MCF 10A (cell line): ENCODE results near the gene PEX7. TPM values are rescaled to one million over a fixed set of nuclear protein-coding genes. Genes with fewer than 3 reads are reported as not detected.

Experiments
- BruUV-seq: library from RNA; stranded (reverse); fragments of 400-500 nt; replicated peaks from 2 replicates; lab custom pipeline; 2021; lab: Mats Ljungman, UMichigan
- CTCF ChIA-PET: fragments of 300-600 bp; sonication (Branson Sonifier 250); formaldehyde crosslinking; extraction: SDS; loops from one replicate; lab custom pipeline; 2021; ENCODE audit warnings: antibody characterized with exemption, inconsistent platforms; lab: Yijun Ruan, JAX
- POLR2A ChIA-PET: fragments of 300-600, 350-650 bp; sonication (Branson Sonifier 250); formaldehyde crosslinking; extraction: SDS; loops from one replicate; lab custom pipeline; 2020; ENCODE audit warnings: antibody characterized with exemption, inconsistent platforms; lab: Yijun Ruan, JAX
- DNase-seq: peaks from one replicate; pipeline ENCODE4 v3.0.0-alpha.2; 2018; ENCODE audit not compliant: unreplicated experiment
- H3K27ac Mint-ChIP-seq: one replicate; pipeline ENCODE4 v1.8.0; 2022; ENCODE audit warnings: mild to moderate bottlenecking, low read depth, mixed read lengths; ENCODE audit not compliant: unreplicated experiment
- H3K27me3 Mint-ChIP-seq: one replicate; pipeline ENCODE4 v1.8.0; 2022; ENCODE audit warnings: mixed read lengths; ENCODE audit not compliant: insufficient read depth, unreplicated experiment
- H3K36me3 Mint-ChIP-seq: one replicate; pipeline ENCODE4 v1.8.0; 2022; ENCODE audit warnings: mild to moderate bottlenecking, moderate library complexity, mixed read lengths; ENCODE audit not compliant: insufficient read depth, unreplicated experiment
- H3K4me1 Mint-ChIP-seq: one replicate; pipeline ENCODE4 v1.8.0; 2022; ENCODE audit warnings: mixed read lengths; ENCODE audit not compliant: insufficient read depth, unreplicated experiment
- H3K4me3 Mint-ChIP-seq: one replicate; pipeline ENCODE4 v1.8.0; 2022; ENCODE audit warnings: mild to moderate bottlenecking, moderate library complexity, mixed read lengths; ENCODE audit not compliant: unreplicated experiment
- H3K9me3 Mint-ChIP-seq: one replicate; pipeline ENCODE4 v1.8.0; 2022; ENCODE audit warnings: mixed read lengths; ENCODE audit not compliant: unreplicated experiment
- CTCF ChIP-seq: fragments of 200-600 bp; IDR thresholded peaks from one replicate; pipeline ENCODE4 v1.8.0; 2022; ENCODE audit warnings: antibody characterized with exemption, mild to moderate bottlenecking; ENCODE audit not compliant: unreplicated experiment
- intact Hi-C: fragments of 100-400 bp; cut with micrococcal nuclease; formaldehyde crosslinking; loops from 2 replicates; pipeline ENCODE4 v1.14.1; 2022
- total RNA-seq: library from RNA; stranded (reverse); gene quantifications from 2 replicates; pipeline ENCODE4 v1.2.3, GENCODE V29; 2022

PEX7 gene
- total RNA-seq, 1 experiment from 2014 or later = 6.0 TPM

GRCh38 chr6:136783495-136784270 lies 38.7 kb upstream of the PEX7 start:
- Mint-ChIP-seq H3K9me3 (no peaks in the 10 kb centered on the region), H3K4me1 (peaks cover 28% of the 10 kb centered on the region), H3K4me3 (no peak overlapping the region), H3K27me3 (no peaks in the 10 kb centered on the region), H3K36me3 (peaks cover 6% of the 10 kb centered on the region), H3K27ac (peak overlapping the region; percentile 81)
- BruUV-seq = no TSS peak
- ChIA-PET POLR2A (interaction anchor here (7.8 kb wide), 1 partner anchor 9 kb away, joined by 60 read pairs; no protein-coding TSS in a partner anchor), CTCF (interaction anchor here (0.6 to 1.2 kb wide), 3 partner anchors 9 to 1429 kb away, joined by 3 to 6 read pairs (median 3); partner anchors contain the start of gene MAP3K5)
- TF ChIP-seq CTCF = no peak
- intact Hi-C loops = no loop called here
- no peak for DNase-seq

- ChIA-PET POLR2A (interaction anchor here (7.8 kb wide), 1 partner anchor 9 kb away, joined by 60 read pairs; no protein-coding TSS in a partner anchor), CTCF (interaction anchor here (0.6 to 1.2 kb wide), 3 partner anchors 8 to 1429 kb away, joined by 3 to 6 read pairs (median 3); partner anchors contain the start of gene MAP3K5)
- no peaks in the 10 kb centered on the region for H3K27me3 Mint-ChIP-seq
- no TSS peak for BruUV-seq
- TF ChIP-seq CTCF = no peak
- peaks cover 6% of the 10 kb centered on the region for H3K36me3 Mint-ChIP-seq
- peaks cover 28% of the 10 kb centered on the region for H3K4me1 Mint-ChIP-seq
- intact Hi-C loops = no loop called here
- H3K27ac Mint-ChIP-seq = no peak overlapping the region
- H3K9me3 Mint-ChIP-seq = no peaks in the 10 kb centered on the region
- DNase-seq = no peak
- H3K4me3 Mint-ChIP-seq = no peak overlapping the region
These were observed 38.1 kb upstream of the PEX7 start for GRCh38 chr6:136784271-136784664.

GRCh38 chr6:136784910-136785746 lies 37.3 kb upstream of the PEX7 start:
- no peak for TF ChIP-seq CTCF
- no peaks in the 10 kb centered on the region for H3K27me3 Mint-ChIP-seq
- H3K36me3 Mint-ChIP-seq = no peaks in the 10 kb centered on the region
- no peak overlapping the region for H3K4me3 Mint-ChIP-seq
- no peaks in the 10 kb centered on the region for H3K9me3 Mint-ChIP-seq
- ChIA-PET CTCF (interaction anchor here (0.5 kb wide), 1 partner anchor 64 kb away, joined by 5 read pairs; no protein-coding TSS in a partner anchor), POLR2A (interaction anchor here (0.8 to 7.8 kb wide), 2 partner anchors 10 to 88 kb away, joined by 4 to 60 read pairs; no protein-coding TSS in a partner anchor)
- no peak overlapping the region for H3K27ac Mint-ChIP-seq
- BruUV-seq = no TSS peak
- peak; percentile 51 for DNase-seq
- peaks cover 28% of the 10 kb centered on the region for H3K4me1 Mint-ChIP-seq
- intact Hi-C loops = no loop called here
